NCI-H2227 treated with DMSO at 0.1 percent for 48 hours (cell line): ENCODE measurements around the gene MT1A.
"Not testable (repeated sequence)": the region's sequence is repeated elsewhere in the genome, so short reads cannot be mapped to it uniquely, and the experiment has no call there.

Experiments used
- DNase-seq: peaks from one replicate; lab custom pipeline; 2025; lab: John Stamatoyannopoulos, UW

MT1A gene

DNA sequence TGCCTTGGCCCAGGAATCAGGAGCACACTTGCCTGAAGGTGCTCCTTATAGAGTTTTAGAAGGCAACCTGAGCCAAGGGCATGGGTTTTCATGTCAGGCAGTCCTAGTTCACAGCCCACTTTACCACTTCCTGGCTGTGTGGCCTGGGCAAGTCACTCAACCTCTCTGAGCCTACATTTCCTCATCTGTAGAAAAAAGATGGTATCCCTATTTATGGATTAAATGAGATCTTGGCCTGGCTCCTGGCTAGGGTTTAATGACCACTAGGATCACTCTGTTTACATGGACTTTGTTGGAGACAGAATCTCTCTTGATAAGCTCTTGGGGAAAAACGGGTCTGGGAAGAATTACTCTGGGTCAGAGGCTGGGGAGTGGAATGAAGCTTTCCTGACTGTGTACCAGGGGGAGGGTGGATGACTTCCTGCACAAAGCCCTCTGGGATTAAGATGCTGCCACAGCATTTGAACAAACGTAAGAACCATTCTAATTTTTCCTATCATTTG, 27.8 kb upstream of the MT1A start:
- DNase-seq: no peak

DNA sequence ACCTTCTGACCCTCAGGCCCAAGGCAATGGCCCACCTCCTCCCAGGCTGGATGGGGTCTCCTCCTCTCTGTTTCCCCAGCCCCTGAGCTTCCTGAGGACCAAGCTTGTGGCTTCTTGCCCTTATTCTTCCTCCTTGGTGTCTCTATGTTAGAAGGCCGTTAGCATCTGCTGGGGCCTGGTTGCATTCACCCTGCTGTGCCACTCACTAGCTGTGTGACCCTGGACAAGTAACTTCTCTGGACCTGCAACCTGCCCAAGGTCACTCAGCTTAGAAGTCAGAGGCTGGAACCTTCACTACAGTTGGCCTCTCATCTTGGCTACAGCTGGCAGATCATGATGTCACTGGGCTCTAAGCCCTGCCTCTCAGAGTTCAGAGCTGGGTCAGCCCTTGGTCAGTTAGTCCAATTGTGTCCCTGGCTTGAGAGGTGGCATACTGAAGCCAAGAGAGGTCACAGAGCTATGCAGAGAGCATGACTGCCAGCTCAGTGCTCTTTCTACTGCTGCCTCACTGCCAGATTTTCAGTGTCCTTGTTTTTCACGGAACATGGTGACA, 27.1 kb upstream of the MT1A start:
- DNase-seq: no peak

- no peak for DNase-seq
Observed at GRCh38 chr16:56613706-56614105, 24.8 kb upstream of the MT1A start.

- no peak for DNase-seq
Observed at GRCh38 chr16:56614549-56614991, 23.9 kb upstream of the MT1A start.

GRCh38 chr16:56615353-56615752, 23.1 kb upstream of the MT1A start:
- no peak for DNase-seq

GRCh38 chr16:56616608-56617211, 21.8 kb upstream of the MT1A start:
- DNase-seq: no peak

- DNase-seq: no peak
Observed at GRCh38 chr16:56617212-56618085, 21.0 kb upstream of the MT1A start.

- DNase-seq: no peak
Observed at GRCh38 chr16:56618138-56618537, 20.3 kb upstream of the MT1A start.

DNA sequence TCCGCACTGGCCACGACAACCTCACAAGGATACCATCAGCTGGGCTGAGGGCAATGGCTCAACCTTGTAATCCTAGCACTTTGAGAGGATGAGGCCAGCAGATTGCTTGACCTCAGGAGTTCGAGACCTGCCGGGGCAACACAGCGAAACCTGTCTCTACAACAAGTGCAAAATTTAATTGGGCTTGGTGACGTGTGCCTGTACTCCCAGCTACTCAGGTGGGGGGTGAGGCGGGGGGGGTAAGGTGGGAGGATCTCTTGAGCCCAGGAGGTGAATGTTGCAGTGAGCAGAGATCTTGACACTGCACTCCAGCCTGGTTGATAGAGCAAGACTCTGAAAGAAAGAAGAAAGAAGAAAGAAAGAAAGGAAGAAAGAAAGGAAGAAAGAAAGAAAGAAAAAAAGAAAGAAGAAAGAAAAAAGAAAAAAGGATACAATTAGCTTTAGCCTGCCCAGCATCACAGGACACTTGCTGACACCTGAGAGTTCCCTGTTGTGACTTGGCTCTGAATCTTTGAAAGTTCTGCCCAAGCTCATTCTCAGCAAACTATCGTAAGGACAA, 18.0 kb upstream of the MT1A start:
- no peak for DNase-seq

- DNase-seq: not testable (repeated sequence)
Observed at GRCh38 chr16:56621665-56622445, 16.6 kb upstream of the MT1A start.

DNA sequence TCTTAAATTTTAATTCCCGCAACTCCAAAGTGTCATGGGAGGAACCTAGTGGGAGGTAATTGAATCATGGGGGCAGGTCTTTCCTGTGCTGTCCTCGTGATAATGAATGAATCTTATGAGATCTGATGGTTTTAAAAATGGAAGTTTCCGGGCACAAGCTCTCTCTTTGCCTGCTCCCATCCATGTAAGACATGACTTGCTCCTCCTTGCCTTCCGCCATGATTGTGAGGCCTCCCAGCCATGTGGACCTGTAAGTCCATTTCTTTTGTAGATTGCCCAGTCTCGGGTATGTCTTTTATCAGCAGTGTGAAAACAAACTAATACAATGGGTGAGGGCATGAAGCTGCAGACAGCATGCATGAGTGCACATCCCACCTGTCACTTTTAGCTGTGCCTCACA, 15.3 kb upstream of the MT1A start:
- not testable (repeated sequence) for DNase-seq

GRCh38 chr16:56623637-56624036, 14.8 kb upstream of the MT1A start:
- no peak for DNase-seq

GRCh38 chr16:56625140-56625942, 13.1 kb upstream of the MT1A start, which contains the start of gene MT1E:
Gene MT1E (plus strand): TSS chr16:56625781. CDS start chr16:56625852, 71 bp downstream.
- peak; percentile 34 for DNase-seq

DNA sequence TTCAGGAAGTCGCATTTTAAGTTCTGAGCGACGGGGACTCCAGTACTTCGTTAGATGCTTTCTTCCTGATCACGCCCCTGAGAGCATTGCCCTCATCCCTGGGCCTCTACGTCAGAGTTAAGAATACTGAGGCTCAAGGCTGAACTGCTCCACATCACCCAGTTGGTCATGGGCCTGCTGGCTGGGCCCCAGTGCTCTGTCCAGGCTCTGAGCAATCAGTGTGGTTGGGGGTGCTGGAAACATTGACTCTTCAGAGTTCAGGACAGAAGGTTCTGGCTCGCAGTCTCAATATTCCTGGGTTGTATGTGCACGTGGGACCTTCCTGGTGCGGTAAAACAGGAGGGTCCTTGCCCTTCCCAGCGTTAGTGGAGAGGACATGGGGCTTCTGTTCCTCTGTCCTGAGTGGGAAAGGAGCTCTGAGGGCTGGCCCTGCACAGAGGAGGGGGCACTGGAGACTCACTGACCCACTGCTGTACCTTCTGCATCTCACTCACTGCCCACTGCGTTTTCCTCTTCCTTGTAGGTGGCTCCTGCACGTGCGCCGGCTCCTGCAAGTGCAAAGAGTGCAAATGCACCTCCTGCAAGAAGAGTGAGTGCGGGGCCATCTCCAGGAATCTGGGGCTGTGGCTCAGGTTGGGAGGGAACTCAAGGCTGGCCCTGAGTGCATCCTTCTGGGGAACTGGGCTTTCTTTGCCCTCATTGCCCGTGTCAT, 12.4 kb upstream of the MT1A start:
- no peak for DNase-seq

DNA sequence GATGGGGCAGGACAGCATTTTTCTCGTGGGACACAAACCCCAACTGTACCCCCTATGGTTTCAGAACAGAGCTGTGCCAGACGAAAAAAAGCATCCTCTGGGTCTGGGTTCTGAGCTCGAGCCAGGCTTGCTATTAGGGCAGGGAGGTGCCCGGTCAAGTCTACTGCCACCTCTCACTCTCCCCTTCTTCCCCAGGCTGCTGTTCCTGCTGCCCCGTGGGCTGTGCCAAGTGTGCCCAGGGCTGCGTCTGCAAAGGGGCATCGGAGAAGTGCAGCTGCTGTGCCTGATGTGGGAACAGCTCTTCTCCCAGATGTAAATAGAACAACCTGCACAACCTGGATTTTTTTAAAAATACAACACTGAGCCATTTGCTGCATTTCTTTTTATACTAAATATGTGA, 11.8 kb upstream of the MT1A start:
- no peak for DNase-seq

GRCh38 chr16:56628486-56629350, 9.7 kb upstream of the MT1A start:
- DNase-seq: no peak

DNA sequence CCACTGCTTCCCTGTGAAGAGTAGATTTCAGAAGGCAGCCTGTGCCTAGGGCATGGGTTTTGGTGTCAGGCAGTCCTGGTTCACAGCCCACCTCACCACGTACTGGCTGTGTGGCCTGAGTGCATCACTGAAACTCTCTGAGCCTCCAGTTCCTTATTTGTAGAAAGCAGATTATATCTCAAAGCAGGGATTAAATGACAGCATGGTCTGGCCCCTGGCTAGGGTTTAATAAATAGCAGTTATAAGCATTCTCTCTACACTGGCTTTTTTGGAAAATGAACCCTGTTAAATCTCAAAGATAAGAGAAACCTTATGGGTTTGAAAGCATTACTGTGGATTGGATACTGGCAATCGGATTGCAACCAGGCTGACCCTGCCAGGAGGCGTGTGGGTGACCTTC, 8.9 kb upstream of the MT1A start:
- no peak for DNase-seq

- no peak for DNase-seq
Observed at GRCh38 chr16:56630134-56630533, 8.3 kb upstream of the MT1A start.

GRCh38 chr16:56631197-56631596, 7.3 kb upstream of the MT1A start:
- DNase-seq: no peak
